GM18517 (cell line): ENCODE measurements around the gene GABRR2.

Source experiments
- ATAC-seq: cut with Tn5 transposase; IDR thresholded peaks from one replicate; pipeline ENCODE4 v1.9.1; 2021; ENCODE audit warnings: mild to moderate bottlenecking, moderate library complexity; ENCODE audit not compliant: unreplicated experiment

GABRR2 gene

DNA sequence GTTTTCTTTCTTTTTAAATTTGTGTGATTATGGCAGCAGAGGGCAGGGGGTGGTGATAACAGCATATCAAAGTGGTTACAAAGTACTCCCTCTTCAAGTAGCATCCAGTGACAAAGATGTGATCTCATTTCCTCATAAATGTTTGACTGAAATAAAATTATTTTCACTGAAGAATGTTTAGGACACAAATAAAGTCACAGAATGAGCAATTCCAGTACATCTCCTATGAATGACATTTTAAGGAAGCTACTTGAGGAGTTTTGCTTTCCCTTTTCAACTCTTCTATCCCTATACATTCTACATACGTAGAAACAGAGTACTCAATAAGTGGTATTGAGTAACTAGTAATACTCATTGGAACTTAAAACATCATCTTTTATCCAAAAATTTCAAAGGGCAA, 13.9 kb upstream of the GABRR2 start:
- ATAC-seq: no peak

DNA sequence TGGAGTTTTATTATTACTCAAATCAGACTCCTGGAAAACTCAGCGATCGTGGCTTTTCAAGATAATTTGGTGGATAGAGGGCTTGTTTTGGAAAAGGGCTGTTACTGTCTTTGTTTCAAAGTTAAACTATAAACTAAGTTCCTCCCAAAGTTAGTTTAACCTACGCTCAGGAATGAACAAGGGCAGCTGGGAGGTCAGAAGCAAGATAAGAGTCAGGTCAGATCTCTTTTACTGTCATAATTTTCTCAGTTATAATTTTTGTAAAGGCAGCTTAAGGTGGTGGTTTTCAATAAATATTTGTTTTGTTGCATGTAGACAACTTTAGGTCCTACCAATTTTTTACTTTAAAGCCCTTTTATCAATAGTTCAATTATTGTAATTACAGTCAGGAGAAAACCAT, 9.2 kb upstream of the GABRR2 start:
- ATAC-seq: no peak

DNA sequence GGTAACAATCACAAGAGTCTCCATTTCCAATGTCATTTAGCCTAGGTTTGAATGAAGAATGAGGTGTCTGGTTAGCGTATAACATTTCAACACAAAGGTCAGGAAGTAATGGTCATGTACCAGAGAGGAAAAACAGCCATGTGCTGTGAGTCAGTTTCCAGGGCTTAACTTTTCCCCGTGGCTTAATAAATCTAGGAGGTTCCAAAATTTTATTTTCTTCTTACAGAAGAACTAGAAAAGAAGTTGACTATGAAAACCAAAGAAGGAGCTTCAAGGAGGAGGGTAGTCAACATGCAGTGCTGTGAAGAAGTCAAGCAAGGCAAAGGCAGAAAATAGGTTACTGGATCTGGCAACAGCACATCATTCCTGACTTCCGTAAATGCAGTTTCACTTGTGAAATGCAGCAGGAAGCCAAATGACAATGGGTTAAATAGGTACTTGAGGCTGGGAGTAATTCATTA, 8.4 kb upstream of the GABRR2 start:
- no peak for ATAC-seq

- no peak for ATAC-seq
Observed at GRCh38 chr6:89321131-89321970, 6.3 kb upstream of the GABRR2 start.

- ATAC-seq: no peak
Observed at GRCh38 chr6:89320012-89320559, 5.0 kb upstream of the GABRR2 start.

DNA sequence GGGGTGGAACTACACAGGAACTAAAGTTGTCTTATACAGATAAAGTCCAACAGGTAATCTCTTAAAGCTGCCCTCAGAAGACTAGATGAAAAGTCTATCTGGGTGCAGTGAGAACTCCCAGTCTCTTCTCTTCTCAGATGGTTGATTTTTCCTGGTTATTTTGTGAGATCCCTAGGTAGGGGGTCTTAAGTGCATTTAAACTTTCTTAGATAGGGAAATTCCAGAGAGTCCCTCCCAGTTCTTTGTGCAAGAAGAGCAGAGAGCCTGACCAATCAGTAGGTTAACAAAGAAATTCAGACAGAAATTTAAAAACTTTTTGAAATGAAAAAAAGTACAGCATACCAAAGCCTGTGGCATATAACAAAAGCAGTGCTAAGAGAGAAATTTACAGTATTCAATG, 2.0 kb upstream of the GABRR2 start:
- ATAC-seq: no peak

GRCh38 chr6:89314692-89315091, 407 bp downstream of the GABRR2 start:
- no peak for ATAC-seq

DNA sequence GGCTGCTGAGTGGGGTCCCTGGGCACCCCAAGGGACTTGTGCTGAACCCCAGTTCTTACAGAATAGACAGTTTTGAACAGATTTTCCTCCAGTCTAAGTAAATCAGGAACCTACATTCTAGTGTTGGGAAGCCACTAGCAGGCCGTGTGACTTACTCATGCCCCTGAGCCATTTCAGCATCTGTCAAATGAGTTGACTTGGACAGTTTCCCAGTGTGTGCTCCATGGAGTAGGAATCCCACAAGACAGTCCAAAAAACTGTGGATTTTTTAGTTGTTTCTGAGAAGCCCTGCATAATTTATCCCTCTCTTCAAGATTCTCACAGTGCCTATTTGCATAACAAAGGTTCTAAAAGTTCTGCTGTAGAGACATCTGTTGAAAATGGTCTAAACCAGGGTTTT, 2.1 kb downstream of the GABRR2 start:
- no peak for ATAC-seq

GRCh38 chr6:89311853-89312531, 3.1 kb downstream of the GABRR2 start:
- ATAC-seq: no peak

GRCh38 chr6:89311530-89311852, 3.6 kb downstream of the GABRR2 start:
- no peak for ATAC-seq

GRCh38 chr6:89310929-89311328, 4.2 kb downstream of the GABRR2 start:
- ATAC-seq: no peak

DNA sequence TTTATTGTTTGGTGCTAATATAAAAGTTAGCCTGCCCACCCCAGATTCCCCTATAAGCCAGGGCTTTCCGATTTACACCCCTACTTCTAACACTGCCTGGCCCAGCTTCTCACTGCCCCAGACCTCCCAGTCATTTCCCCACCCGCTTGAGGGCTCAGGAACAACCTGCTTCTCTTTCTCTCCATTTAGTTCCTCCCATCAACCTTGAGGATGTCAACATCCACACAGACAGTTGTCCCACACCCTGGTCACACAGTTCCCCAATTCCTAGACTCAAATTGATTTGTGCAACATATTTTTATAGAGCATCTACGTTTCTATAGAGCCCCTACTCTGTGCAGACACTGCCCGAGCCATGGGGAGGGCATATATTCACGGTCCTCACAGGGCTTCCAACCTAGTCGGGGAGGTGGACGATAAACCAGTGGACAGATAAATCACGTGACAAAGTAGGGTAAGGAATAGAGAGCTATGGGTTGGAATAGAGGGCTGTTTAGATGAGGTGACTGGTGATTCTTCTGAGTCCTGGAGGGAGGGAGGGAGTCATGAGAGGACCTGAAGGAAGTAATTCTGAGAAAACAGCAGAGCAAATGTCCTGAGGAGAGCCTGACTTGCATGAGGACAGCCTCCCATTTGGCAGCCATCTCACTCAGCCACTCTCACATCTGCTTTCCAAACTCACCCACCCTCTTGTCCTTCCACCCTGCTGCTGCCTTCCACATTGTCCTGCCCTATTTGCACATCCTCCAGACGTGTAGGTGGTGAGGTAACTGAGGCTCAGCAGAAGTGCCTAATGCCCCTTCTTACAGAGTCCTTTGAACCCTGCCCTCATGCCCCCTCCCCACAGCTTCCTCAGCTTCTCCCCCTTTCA, 6.3 kb downstream of the GABRR2 start:
- ATAC-seq: no peak

GRCh38 chr6:89304517-89304916, 10.6 kb downstream of the GABRR2 start:
- peak; percentile 51 for ATAC-seq

DNA sequence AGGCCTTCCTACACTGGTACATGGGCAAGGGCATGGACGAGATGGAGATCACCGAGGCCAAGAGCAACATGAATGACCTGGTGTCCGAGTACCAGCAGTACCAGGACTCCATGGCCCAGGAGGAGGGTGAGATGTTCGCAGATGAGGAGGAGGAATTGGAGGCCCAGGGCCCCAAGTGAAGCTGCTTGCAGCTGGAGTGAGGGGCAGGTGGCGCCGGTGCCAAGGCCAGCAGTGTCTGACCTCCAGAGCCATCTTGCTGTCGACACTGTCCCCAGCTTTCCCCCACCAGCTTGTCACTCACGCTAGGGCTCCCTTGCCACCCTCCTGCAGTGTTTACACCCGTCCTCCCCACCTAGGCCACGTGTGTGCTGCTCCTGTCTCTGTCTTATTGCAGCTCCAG, 12.2 kb downstream of the GABRR2 start:
- ATAC-seq: no peak

DNA sequence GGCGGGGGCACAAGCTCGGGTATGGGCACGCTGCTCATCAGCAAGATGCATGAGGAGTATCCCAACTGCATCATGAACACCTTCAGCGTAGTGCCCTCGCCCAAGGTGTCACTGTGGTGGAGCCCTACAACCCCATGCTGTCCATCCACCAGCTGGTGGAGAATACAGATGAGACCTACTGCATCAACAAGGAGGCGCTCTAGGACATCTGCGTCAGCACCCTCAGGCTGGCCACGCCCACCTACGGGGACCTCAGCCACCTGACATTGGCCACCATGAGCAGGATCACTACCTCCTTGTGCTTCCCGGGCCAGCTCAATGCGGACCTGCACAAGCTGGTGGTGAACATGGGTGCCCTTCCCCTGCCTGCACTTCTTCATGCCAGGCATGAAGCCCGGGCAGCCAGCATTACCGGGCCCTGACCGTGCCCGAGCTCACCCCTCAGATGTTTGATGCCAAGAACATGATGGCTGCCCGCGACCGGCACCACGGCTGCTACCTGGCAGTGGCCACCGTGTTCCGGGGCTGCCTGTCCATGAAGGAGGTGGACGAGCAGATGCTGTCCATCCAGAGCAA, 12.8 kb downstream of the GABRR2 start:
- no peak for ATAC-seq

GRCh38 chr6:89301586-89302194, 13.4 kb downstream of the GABRR2 start:
- no peak for ATAC-seq

DNA sequence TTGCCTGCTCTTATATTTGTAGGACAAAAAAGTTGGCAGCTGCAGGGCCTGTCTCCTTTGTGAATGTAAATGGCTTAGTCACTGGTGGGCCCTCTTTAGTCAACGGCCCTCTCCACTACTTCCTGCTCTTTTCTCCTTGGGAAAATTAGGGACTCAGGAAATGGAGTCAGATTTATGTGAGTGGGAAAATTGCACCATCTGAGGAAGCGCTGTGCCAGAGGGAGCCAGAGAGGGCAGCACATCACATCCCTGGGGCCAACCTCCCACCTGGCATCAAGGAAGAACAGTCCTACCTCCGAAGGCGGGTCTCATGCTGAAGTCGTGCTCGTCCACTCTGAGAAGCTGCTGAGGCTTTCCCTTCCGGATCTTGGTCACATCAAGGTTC, 15.6 kb downstream of the GABRR2 start:
- no peak for ATAC-seq

DNA sequence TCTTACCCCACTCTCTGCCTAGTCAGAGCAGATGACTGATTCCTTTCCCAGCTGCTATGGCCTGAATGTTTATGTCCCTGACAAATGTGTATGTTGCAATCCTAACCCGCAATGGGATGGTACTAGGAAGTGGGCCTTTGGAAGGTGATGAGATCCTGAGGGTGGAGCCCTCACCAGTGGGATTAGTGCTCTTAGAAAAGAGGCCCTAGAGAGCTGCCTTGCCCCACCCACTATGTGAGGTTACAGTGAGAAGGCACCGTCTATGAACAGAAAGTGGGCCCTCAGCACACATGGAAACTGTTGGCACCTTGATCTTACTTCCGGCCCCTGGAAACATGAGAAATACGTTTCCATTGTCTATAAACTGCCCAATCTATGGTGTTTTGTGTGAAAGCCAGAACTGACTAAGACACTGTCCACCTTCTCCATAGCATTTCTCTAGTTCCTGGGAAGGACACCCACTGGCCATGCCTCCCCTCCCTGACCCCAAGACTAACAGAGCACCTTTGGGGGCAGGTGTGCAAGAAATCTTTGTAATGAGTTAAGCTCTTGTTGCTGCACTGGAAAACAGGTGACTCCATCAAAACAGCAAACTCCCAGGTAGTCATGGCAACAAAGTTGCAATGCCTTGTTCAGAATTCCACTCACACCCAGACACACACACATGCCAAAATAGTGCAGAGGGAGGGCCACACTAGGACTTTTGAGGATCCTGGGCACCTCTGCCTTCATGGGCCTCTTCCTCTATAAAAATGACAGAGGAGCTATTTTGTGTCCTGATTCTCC, 16.2 kb downstream of the GABRR2 start:
- ATAC-seq: no peak

- peak; percentile 93 for ATAC-seq
Observed at GRCh38 chr6:89297695-89298351, 17.3 kb downstream of the GABRR2 start.
